ENCODE data around the gene SEL1L2. TPM values are rescaled to one million over a fixed set of nuclear protein-coding genes. Genes with fewer than 3 reads are reported as not detected.

Gene SEL1L2
- total RNA-seq, 1 donor, result not detected

DNA sequence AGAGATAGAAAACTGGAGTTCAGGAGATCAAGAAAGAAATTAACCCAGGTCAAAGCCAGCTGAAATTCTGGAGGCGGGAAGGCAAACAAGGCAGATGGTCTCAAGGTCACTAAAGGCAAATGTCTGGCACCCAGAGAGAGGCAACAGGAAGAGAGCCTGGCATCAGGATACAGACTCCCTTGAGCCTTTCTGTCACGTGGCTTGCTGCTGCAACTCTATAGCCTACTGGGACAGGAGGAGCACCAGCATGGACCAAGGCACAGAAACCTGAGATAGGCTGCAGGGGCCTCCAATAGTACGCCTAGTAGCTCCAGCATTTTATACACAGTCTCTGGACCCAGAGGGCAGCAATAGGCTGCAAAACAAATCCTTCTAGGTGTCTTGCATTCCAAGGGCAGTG lies 75.1 kb downstream of the SEL1L2 start:
- no peak for DNase-seq (ENCODE audit: low read depth)
- TF ChIP-seq CTCF (IDR thresholded peaks at IDR 0.05; ENCODE audit: insufficient read depth, low read depth, low read length), result no peak
- no peak overlapping the region for H3K4me3 ChIP-seq (ENCODE audit: low read depth, low read length)

DNA sequence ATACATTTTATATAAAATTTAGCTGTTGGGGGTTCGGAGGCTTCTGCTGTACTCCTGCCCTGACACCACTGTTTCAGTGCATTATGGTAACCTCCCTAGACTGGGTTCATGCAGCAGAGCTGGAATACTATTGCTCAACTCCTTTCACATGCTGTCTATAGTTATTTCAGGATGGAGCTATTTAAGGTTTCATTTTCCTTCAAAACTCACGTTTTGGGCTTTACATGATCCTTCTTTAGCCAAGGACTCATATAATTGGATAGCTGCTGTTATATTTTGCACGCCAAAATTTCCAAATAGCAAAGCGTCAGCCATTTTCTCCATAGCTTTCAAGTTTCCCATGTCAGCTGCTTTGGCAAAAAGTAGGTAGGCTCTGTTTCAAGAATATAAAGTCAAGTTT lies 76.8 kb downstream of the SEL1L2 start:
- TF ChIP-seq CTCF (IDR thresholded peaks at IDR 0.05; ENCODE audit: insufficient read depth, low read depth, low read length), result no peak
- no peak for DNase-seq (ENCODE audit: low read depth)
- no peak overlapping the region for H3K4me3 ChIP-seq (ENCODE audit: low read depth, low read length)

DNA sequence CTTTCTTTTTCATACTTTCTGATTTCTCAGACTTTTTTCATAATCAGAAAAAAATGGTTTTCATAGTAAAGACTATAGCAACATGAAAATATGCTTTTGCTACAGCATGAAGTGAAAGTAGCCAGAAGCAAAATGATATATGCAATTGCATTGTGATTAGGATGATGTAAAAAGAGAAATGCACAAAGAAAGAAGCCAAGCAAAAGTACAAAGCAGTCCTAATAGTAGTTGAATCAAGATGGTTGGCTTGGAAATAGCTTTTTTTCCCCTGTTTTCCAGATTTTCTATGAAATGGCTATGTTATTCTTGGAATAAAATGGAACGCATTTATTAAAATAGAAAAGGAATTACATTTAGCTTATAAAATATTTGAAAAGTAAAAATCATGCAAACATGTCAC lies 77.3 kb downstream of the SEL1L2 start:
- no peak for DNase-seq (ENCODE audit: low read depth)
- TF ChIP-seq CTCF (IDR thresholded peaks at IDR 0.05; ENCODE audit: insufficient read depth, low read depth, low read length), result no peak
- no peak overlapping the region for H3K4me3 ChIP-seq (ENCODE audit: low read depth, low read length)

- TF ChIP-seq CTCF (IDR thresholded peaks at IDR 0.05; ENCODE audit: insufficient read depth, low read depth, low read length), result no peak
- H3K4me3 ChIP-seq (ENCODE audit: low read depth, low read length), result no peak overlapping the region
- DNase-seq (ENCODE audit: low read depth), result no peak
These were observed 79.9 kb downstream of the SEL1L2 start for GRCh38 chr20:13910492-13910891.

GRCh38 chr20:13909067-13909466 lies 81.3 kb downstream of the SEL1L2 start:
- no peak for DNase-seq (ENCODE audit: low read depth)
- TF ChIP-seq CTCF (IDR thresholded peaks at IDR 0.05; ENCODE audit: insufficient read depth, low read depth, low read length), result no peak
- no peak overlapping the region for H3K4me3 ChIP-seq (ENCODE audit: low read depth, low read length)

- no peak for DNase-seq (ENCODE audit: low read depth)
- no peak overlapping the region for H3K4me3 ChIP-seq (ENCODE audit: low read depth, low read length)
- no peak for TF ChIP-seq CTCF (IDR thresholded peaks at IDR 0.05; ENCODE audit: insufficient read depth, low read depth, low read length)
These were observed 85.6 kb downstream of the SEL1L2 start for GRCh38 chr20:13904766-13905165.

- no peak for DNase-seq (ENCODE audit: low read depth)
- H3K4me3 ChIP-seq (ENCODE audit: low read depth, low read length), result no peak overlapping the region
- no peak for TF ChIP-seq CTCF (IDR thresholded peaks at IDR 0.05; ENCODE audit: insufficient read depth, low read depth, low read length)
These were observed 89.9 kb downstream of the SEL1L2 start for GRCh38 chr20:13900496-13900895.
